HG03196 (cell line): ENCODE results near the gene DCDC2.
"Not testable (repeated sequence)": the region's sequence is repeated elsewhere in the genome, so short reads cannot be mapped to it uniquely, and the experiment has no call there.

Experiments used
- ATAC-seq: cut with Tn5 transposase; IDR thresholded peaks from one replicate; pipeline ENCODE4 v1.9.1; 2021; ENCODE audit not compliant: unreplicated experiment

DCDC2 gene

DNA sequence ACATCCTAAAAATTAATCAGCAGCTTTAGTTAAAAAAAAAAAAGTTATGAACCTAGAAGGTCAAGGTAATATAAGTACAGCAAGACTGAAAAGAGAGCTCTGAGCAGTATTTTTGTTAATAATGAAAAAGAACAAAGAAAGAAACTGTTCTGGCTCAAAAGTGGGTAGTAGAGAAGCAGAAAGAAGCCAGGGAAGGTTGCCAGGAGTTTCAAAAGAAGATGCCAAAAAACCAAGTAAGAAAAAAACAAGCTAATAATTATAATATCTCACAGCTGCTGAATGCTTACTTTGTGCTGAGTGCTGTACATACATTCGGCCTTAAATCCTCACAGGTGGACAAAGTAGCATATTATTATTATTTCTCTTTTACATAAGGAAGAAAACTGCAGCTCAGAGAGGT, 200.0 kb downstream of the DCDC2 start:
- ATAC-seq, result no peak

DNA sequence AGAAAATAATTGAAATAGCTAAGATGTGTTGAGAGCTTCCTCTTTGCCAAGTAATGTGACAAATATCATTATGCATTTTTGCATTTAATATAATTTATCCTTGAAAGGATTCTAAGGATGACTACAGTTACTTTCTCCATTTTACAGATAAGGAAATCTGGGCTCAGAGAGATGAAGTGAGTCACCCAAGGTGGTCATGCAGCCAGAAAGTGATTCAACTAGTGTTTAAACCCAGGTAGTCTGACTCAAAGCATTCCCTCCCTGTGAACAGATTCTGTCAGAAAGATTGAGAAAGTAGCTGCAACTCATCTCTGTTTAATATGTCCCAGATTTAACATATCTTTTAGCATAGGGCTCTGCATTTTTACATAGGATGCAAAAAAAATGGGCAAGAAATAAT, 203.7 kb downstream of the DCDC2 start:
- no peak for ATAC-seq

DNA sequence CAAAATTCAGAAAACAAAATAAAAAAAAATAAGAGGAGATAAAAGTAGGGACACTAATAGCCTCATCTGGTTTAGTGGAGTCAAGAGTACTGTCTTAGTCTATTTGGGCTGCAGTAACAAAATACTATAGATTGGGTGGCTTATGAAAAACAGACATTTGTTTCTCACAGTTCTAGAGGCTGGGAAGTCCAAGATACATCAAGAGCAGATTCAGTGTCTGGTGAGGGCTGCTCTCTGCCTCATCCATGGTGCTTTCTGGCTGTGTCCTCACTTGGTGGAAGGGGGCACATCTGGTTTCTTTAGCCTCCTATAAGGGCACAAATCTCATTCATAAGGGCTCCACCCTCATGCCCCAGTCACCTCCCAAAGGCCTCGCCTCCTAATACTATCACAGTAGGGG, 205.8 kb downstream of the DCDC2 start:
- no peak for ATAC-seq

DNA sequence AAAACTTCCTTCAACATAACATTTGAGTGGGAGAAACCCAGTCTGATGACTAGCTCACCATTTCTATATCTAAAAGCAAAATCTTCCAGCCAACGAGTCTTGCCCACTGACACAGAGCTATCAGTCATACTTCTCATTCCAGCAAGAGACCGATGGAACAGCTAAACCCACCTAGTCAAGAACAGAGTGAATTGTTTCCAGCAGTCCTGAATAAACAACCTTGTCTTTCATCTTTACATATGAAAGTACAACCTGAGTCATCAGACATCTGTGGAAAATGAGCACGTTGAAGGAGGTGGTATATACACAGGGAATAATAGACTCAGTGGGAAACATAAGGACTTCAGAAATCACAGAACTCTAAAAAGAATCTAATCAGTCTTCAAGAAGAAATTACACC, 208.0 kb downstream of the DCDC2 start:
- no peak for ATAC-seq

DNA sequence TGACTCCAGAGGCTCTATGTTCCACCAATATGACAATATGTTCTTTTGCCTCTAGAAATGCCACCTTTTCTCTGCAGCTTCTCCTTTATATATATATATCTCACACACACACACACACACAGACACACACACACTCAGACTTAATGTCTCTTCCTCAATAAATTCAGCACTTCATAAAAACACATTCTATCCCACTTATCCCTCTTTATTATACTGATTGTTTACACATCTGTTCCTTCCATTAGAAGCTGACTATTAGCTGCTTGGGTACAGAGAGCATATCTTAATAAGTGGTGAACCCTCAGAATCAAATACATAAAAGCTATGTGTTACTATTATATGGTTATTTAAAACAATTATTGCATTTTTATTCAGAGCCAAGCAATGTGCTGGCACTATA, 208.6 kb downstream of the DCDC2 start:
- ATAC-seq, result no peak

DNA sequence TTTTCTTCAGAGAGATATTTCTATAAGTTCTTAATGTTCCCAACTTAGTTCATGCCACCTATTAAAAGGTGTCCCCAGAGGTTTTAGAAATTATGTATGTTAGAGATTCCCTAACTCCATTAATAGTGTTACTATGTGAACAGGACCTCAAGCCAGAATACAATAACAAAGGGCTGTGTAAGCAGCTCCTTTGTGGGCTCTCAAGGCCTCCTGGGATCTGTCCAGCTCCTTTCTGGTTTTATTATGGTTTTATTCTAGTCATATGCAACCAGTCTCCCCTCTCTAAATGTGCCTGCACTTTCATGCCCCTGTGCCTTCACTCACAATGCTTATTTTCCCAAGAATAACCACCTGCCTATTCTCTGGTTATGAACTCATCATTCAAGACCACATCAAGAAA, 209.2 kb downstream of the DCDC2 start:
- ATAC-seq, result no peak

DNA sequence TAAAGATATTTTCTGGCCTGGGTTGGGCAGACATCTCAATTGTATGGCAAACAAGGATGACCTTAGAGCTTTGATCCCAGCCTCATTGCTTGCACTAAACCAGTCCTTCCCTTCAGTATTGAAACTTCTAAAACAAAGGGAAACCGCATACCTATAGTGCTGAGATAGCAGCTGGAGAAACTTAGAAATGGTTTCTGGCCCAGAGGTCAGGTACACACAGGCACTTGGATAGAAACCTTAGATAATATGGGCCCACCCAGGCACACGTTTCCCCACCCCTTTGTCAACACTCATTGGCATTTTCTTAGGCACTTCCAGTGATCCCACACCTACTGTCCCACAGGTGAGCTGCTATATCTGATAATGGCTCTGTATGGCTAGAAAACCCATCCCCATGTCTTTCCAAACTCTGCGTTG, 209.7 kb downstream of the DCDC2 start:
- ATAC-seq, result no peak

DNA sequence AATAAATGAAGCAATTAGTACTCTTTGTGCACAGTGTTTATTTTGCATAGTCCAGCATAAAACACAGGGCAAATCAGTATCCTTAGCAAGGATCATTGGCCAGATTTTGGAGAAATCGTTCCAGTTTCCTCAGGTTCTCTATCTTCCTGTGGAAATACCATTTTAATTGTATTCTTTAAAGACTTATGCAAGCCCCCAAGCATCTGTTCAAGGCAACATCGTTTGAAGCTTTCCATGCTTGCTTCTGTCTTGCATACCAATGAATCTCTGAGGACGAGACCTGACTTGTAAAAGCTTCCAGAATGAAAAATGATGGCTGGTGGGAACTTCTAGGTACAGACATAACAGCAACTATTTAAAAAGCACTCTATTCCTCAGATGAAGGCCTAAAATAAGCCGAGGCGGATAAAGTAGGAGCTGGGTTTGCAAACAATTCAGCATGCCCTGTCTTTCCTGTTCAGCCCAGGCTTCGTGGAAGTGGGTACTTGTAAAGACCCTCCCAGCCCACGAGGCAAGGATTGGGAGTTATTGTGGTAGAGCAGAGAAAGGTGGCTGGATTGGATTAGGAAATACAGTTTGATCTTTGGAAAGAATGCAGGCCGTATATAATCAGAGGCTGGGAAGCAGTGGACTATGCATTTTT, 210.2 kb downstream of the DCDC2 start:
- ATAC-seq, result no peak

DNA sequence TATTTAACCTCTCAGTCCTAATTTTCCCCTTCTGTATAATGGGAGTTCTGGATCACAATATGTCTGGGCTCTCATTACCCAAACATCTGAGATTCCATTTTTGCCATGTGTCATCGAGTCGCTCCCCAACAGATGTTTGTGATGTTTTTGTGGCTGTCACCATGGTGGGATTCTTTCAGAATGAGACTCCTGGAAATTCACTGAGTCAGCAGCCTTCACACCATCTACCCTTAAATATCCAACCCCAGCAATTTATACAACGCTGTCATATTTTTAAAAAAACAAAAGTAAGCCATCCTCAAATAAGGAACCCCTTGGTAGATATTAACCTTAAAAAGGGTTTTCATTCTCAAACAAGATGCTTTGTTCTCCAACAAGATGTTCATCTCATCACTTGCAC, 211.0 kb downstream of the DCDC2 start:
- no peak for ATAC-seq

DNA sequence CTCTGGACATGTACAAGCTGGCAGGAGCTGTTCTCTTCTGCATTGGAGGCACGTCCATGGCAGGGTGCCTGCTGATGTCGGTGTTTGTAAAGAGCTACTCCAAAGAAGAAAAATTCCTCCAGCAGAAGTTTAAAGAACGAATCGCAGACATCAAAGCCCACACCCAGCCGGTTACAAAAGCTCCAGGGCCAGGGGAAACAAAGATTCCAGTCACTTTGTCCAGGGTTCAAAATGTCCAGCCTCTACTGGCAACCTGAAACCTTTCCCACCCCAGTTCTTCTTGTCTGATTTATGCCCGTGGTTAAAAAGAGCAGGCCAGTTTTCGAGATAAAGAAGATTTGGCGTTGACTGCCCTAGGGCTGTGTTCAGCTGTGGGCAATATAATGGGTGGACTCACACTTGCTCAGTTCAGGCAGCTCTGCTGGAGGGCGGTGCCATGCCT, 212.1 kb downstream of the DCDC2 start:
- ATAC-seq, result no peak

DNA sequence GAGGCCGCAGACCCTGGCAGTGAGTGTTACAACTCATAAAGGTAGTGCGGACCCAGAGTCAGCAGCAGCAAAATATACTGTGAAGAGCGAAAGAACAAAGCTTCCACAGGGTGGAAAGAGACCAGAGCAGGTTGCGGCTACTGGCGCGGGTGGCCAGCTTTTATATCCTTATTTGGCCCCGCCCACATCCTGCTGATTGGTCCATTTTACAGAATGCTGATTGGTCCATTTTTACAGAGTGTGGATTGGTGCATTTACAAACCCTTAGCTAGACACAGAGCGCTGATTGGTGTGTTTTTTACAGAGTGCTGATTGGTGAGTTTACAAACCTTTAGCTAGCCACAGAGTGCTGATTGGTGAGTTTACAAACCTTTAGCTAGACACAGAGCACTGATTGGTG, 215.1 kb downstream of the DCDC2 start:
- ATAC-seq, result not testable (repeated sequence)

DNA sequence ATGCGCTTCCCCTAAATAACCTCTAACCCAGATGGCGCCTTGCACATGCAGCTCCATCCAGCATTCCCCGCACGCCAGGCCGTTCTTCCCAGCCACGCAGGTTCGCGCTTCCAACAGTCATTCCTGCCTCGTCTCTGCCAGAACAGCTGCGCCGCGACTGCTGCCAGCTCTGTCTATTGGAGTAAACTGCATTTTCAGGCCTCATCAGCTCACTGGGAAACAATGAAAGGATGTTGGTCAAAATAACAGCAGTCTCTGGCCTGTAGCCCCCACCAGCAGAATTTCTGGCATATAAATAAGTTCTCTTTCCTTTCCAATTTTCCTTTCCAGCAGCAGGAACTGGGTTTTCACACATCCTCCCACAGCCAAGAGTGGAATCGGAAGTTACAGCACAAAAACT, 217.3 kb downstream of the DCDC2 start:
- ATAC-seq, result no peak

DNA sequence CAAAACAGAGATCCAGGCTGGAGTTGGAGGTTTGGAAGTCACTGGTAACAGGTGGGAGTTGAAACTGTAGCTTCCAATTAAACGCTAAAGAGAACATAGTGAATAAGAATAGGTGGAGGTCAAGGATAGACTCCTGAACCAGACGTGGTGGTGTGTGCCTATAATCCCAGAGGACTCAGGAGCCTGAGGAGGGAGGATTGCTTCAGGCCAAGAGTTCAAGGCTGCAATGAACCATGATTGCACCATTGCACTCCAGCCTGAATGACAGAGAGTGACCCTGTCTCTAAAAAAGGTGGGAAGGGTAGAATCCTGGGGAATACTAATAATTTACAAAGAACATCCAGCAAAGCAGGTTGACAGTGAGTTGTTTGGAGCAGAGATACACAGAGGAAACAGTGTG, 218.2 kb downstream of the DCDC2 start:
- no peak for ATAC-seq

DNA sequence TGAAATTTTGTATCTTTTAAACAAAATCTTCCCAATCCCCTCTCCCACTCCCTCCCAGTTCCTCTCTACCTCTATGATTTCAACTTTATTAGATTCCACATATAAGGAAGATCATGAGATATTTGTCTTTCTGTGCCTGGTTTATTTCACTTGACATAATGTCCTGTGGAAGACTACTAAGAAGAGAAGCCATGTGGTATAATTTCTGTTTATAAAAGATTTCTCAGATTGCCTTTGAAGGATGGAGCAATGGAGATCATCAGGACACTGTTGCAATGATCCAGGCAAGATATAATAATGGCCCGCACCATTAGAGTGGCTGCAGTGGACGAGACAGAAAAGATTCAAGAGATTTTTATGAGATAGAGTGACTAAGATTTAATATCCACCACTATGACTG, 218.8 kb downstream of the DCDC2 start:
- no peak for ATAC-seq

DNA sequence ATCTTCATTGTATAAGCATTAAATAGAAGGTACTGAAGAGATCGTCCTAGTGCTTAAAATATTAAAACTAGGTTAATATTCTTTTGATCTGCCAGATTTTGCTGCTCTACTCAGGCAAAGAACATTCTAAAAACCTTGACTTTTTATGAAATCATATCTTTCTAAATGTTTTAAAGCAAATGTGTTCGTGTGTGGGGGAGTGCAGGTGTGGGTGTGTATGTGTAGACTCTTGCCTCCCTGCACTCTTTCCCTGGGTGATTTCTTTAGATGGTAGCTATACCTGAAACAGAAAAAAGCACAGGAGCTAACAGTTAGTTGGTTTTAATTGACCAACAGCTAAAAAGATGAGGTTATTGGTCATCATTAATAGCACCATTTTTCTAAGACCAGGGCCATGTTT, 226.1 kb downstream of the DCDC2 start:
- ATAC-seq, result no peak

DNA sequence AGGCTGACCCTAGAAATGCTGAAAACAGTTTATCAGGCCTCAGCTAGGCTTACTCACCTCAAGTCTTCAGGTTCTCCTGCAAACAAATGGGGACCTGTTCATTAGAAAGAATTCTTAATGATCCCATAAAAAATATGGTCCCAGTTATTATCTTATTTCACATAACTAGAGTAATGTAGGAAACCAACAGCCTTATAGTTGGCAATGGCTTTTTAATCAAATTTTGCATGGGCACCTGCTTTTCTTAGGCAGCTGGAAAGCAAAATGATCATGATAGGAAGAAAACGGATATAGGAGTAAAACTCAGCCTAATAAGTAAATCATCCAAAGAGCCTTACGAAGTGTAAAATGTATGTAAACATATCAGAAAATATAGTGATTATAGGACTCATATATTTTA, 230.5 kb downstream of the DCDC2 start:
- no peak for ATAC-seq

DNA sequence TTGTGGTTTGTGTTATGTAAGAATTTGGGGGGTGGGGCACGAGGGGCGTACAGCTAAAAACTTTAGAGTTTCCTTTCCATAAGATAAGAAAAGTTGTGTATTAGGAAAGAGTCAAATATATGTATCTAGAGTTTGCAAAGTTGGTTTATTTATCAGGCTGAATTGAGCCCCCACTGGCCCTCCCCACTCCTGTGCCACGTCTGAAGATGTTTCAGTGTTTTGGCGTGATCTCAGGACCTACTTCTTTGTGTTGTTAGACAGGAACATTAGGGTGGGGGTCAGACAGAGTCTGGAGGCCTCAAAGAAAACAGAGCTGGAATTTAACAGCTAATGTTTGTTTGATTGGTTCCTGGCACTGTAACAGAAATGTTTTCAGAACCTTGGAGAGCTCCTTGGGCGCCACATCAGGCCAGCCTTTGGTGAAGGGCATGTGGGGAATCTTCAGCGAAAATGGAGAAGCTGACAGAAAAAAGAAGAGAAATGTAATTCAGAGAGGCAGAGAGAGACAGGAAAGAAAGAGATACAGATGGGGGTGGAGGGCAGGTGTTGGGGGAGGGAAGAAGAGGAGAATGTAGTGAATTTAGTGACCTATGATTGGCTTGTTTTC, 231.2 kb downstream of the DCDC2 start:
- no peak for ATAC-seq

DNA sequence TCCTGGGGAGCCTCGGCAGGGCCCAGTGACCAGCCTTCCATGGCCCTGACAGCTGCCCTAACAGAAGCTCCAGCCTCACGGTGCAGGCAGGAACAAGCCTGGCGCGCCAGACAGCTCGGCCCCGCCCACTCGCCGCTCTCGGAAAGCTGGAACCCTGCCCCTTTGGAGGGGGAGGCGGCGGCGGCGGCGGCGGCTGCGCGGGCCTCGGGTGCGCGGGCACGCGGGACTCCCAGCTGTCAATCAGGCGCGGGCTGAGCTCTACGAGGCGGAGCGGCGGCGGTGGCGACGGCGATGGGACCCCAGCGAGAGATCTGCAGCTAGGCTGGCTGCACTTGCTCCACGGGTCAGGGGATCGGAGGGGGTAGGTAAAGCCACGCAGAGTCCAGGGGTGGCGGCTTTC, 231.9 kb downstream of the DCDC2 start, which contains the start of gene NRSN1:
TSS of gene NRSN1 (plus strand) at position 236 of the 400 bp plus-strand sequence. CDS start 8,113 bp downstream, outside the sequence.
- ATAC-seq, result no peak

DNA sequence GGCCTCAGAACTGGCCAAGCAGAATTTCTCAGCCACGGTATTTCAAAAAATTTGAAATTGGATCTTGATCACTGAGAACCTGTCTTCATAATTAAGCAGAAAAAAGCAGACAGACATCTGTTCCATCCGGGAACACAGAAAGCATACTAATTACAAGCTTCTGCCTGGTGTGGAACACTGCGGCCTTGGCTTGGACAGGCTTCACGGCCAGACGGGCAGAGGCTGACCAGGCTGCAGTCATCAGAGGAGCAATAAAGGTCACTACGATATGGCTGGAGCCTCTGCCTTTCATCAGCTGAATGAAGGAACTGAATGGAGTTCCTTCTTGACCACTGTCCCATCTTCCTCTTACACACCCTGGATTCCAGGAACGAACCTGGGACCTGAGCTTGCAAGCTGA, 235.7 kb downstream of the DCDC2 start:
- no peak for ATAC-seq
